ENCODE results near the gene URI1.

- TF ChIP-seq CTCF (IDR thresholded peaks at IDR 0.05) (no peak), EP300 (IDR thresholded peaks at IDR 0.05) (no peak), POLR2AphosphoS5 (IDR thresholded peaks at IDR 0.05) (no peak)
These were observed 122.3 kb downstream of the URI1 start for GRCh38 chr19:30064348-30064699.
